ENCODE data around the gene AP4M1. TPM values are rescaled to one million over a fixed set of nuclear protein-coding genes. Genes with fewer than 3 reads are reported as not detected.

The AP4M1 gene
- polyA plus RNA-seq, 3 donors = 32.4 to 36.9 (median 36.5) TPM

- DNase-seq (ENCODE audit: extremely low read depth in 1 of 11, low read depth in 9 of 11, low spot score in 4 of 11) = peak; percentile 88 to 96 (median 93)
These were observed 925 bp upstream of the AP4M1 start for GRCh38 chr7:100100420-100101015.

DNA sequence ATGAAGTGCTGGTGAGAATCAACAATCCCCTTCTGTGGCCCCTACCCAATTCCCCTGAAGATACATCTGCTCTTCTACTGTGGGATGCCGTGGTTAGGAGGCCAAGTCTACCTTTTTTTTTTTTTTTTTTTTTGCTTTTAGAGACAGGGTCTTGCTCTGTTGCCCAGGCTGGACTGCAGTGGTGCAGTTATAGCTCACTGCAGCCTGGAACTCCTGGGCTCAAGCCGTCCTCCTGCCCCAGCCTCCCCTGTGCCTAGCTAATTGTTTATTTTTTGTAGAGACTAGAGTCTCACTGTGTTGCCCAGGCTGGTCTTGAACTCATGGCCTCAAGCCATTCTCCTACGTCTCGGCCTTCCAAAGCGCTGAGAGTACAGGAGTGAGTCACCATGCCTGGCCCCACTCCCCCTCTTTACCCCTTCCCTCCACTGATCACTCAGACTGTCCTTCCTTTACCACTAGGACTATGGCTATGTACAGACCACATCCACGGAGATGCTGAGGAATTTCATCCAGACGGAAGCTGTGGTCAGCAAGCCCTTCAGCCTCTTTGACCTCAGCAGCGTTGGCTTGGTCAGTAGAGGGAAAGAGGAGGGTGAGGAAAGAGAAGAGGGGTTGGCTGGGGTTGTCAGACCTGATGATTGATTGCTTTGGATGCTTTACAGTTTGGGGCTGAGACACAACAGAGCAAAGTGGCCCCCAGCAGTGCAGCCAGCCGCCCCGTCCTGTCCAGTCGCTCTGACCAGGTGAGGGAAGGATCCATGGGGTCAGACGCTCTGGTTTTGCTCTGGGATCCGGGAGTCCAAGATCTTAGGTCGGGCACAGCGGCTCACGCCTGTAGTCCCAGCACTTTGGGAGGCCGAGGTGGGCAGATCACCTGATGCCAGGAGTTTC, 1.8 kb downstream of the AP4M1 start:
- no peak for DNase-seq (ENCODE audit: extremely low read depth in 1 of 11, low read depth in 9 of 11, low spot score in 4 of 11)

DNA sequence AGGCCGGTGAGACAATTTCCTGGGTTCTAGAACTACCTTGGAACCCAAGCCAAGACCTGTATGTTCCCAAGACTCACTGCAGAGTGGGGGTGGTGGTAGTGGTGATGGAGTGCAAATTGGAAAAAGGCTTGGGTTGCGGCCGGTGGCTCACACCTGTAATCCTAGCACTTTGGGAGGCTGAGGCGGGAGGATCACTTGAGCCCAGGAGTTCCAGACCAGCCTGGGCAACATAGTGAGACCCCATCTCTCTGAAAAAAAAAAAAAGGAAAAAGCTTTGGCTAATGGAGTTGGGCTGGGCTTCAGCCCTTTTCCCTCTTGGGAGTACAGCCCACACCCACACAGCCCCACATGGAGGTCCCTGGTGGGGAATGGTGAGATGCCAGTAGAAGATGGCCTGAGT, 4.1 kb downstream of the AP4M1 start:
- DNase-seq (ENCODE audit: extremely low read depth in 1 of 11, low read depth in 9 of 11, low spot score in 4 of 11) = no peak

DNA sequence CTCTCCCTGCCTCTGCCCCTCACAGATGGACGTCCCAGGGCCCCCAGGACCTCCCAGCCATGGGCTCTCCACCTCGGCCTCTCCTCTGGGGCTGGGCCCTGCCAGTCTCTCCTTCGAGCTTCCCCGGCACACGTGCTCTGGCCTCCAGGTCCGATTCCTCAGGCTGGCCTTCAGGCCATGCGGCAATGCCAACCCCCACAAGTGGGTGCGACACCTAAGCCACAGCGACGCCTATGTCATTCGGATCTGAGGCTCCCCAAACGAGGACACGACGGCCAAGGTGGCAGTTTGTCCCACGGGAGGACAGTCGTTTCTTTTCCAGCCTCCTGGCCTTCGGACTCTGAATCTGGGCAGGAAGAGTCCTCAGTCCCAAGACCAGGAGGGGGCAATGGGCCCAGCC, 5.2 kb downstream of the AP4M1 start:
- DNase-seq (ENCODE audit: extremely low read depth in 1 of 11, low read depth in 9 of 11, low spot score in 4 of 11) = no peak

DNA sequence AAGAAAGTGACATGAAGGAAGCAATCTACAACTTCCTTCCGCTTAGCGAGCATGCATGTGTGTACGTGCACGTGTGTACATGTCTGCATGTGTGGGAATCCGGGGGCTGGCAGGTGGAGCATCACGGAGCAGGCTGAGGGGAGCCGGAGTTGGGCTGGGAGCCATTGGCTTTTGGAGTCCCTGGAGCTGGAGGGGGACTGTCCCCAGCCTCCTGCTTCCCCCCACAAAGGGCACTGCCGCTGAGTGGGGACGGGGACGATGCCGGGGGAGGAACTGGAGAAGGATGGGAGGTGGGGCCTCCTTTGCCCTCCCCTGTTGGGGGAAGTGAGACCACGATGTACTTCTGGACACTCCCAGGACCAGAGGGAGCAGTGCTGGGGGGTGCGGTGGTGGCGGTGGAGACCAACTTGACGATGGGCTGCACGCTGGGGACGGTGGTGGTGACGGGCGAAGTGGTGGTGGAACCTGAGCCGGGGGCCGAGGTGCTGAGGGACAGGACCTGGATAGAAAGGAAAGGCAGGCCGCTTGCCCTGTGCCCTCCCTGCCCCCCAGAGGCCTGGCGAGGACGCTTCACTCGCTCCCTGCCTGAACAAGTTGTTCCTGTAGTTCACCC, 5.8 kb downstream of the AP4M1 start:
- no peak for DNase-seq (ENCODE audit: extremely low read depth in 1 of 11, low read depth in 9 of 11, low spot score in 4 of 11)

GRCh38 chr7:100107890-100108289, 6.4 kb downstream of the AP4M1 start:
- DNase-seq (ENCODE audit: extremely low read depth in 1 of 11, low read depth in 9 of 11, low spot score in 4 of 11) = no peak

GRCh38 chr7:100109521-100110163, 8.2 kb downstream of the AP4M1 start:
- no peak for DNase-seq (ENCODE audit: extremely low read depth in 1 of 11, low read depth in 9 of 11, low spot score in 4 of 11)

DNA sequence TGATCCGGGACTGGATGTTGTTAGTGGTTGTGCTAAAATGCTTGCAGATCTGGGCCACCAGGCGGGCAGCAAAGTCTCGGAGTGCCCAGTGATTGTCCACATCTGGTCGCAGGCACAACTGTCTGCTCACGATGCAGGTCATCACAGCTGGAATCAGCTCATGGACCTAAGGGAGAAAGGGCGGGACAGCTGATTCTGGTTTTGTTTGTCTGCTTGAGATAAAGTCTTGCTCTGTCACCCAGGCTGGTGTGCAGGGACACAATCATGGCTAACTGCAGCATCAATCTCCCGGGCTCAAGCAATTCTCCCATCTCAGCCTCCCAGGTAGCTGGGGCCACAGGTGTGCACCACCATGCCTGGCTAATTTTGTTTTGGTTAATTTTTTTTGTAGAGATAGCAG, 9.7 kb downstream of the AP4M1 start:
- no peak for DNase-seq (ENCODE audit: extremely low read depth in 1 of 11, low read depth in 9 of 11, low spot score in 4 of 11)

GRCh38 chr7:100111914-100112313, 10.5 kb downstream of the AP4M1 start:
- DNase-seq (ENCODE audit: extremely low read depth in 1 of 11, low read depth in 9 of 11, low spot score in 4 of 11) = no peak

DNA sequence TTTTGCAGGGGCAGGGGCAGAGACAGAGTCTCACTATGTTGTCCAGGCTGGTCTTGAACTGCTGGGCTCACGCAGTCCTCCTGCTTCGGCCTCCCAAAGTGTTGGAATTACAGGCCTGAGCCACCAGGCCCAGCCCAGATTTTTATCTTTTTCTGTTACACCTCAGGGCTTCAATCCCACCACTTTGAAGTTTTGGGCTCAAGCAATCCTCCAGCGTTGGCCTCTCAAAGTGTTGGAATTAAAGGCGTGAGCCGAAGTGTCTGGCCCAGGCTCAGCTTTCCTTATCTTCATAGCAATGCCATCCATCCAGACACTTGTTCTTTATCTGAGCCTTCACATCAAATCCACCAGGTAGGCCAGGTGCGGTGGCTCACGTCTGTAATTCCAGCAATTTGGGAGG, 13.6 kb downstream of the AP4M1 start:
- no peak for DNase-seq (ENCODE audit: extremely low read depth in 1 of 11, low read depth in 9 of 11, low spot score in 4 of 11)

- DNase-seq (ENCODE audit: extremely low read depth in 1 of 11, low read depth in 9 of 11, low spot score in 4 of 11) = no peak
These were observed 17.1 kb downstream of the AP4M1 start for GRCh38 chr7:100118388-100119071.

- DNase-seq (ENCODE audit: extremely low read depth in 1 of 11, low read depth in 9 of 11, low spot score in 4 of 11) = peak; percentile 86 to 96 (median 93)
These were observed 17.9 kb downstream of the AP4M1 start, which contains the start of the genes CNPY4 and TAF6 for GRCh38 chr7:100119072-100119969. Gene CNPY4, plus strand, starts transcription at chr7:100119634. Its CDS starts 111 bp downstream, at chr7:100119745. Gene TAF6, minus strand, starts transcription at chr7:100119358. Its CDS starts 5,149 bp downstream, at chr7:100114209.

GRCh38 chr7:100119970-100120732, 18.7 kb downstream of the AP4M1 start:
- DNase-seq (ENCODE audit: extremely low read depth in 1 of 11, low read depth in 9 of 11, low spot score in 4 of 11) = peak in 5 of 11 donors; percentile 27 to 58 (median 42)

GRCh38 chr7:100120733-100121036, 19.2 kb downstream of the AP4M1 start:
- no peak for DNase-seq (ENCODE audit: extremely low read depth in 1 of 11, low read depth in 9 of 11, low spot score in 4 of 11)

GRCh38 chr7:100122067-100122466, 20.6 kb downstream of the AP4M1 start:
- DNase-seq (ENCODE audit: extremely low read depth in 1 of 11, low read depth in 9 of 11, low spot score in 4 of 11) = no peak

DNA sequence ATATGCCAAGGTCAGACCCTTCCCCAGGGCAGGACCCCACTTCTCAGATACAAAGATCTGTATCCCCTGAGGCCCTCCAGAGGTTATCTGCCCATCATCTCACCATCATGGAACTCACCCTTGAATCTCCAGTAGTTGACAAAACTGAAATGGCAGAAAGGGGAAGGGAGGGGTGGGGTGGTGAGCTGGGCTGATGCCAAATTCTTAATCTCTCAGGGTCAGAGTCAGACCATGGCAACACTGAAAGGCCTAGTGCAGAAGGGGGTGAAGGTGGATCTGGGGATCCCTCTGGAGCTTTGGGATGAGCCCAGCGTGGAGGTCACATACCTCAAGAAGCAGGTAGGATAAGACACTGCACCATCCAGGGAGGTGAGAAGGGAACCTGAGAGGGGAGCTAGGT, 21.1 kb downstream of the AP4M1 start:
- no peak for DNase-seq (ENCODE audit: extremely low read depth in 1 of 11, low read depth in 9 of 11, low spot score in 4 of 11)
